Measurements from ENCODE around the gene PIGR. TPM values are rescaled to one million over a fixed set of nuclear protein-coding genes. Genes with fewer than 3 reads are reported as not detected.

Gene PIGR
- total RNA-seq, 1 donor from 2014 or later = not detected

DNA sequence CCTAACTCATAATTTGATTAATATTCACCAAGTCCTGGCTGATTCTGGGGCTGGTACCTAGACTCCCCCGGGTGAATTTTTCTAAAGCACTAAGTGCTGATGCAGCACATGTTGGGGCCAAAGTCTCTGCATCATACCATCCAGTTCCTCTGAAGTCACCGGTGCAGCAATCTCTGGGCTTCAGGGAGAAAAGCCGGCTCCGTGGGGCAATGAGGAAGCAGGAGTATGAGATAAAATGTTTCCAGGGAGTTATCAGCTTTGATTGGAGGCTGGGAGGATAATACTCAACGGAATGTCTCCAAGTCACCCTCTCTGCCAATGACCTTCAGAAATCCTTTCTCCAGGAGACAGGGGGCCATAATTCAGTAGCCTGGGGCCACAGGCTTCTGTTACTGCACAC lies 22.8 kb upstream of the PIGR start:
- H3K4me3 Mint-ChIP-seq (ENCODE audit: unreplicated experiment) = no peak overlapping the region
- H3K27me3 Mint-ChIP-seq (ENCODE audit: unreplicated experiment) = peaks cover 3% of the 10 kb centered on the region
- TF ChIP-seq, protein P1, sequence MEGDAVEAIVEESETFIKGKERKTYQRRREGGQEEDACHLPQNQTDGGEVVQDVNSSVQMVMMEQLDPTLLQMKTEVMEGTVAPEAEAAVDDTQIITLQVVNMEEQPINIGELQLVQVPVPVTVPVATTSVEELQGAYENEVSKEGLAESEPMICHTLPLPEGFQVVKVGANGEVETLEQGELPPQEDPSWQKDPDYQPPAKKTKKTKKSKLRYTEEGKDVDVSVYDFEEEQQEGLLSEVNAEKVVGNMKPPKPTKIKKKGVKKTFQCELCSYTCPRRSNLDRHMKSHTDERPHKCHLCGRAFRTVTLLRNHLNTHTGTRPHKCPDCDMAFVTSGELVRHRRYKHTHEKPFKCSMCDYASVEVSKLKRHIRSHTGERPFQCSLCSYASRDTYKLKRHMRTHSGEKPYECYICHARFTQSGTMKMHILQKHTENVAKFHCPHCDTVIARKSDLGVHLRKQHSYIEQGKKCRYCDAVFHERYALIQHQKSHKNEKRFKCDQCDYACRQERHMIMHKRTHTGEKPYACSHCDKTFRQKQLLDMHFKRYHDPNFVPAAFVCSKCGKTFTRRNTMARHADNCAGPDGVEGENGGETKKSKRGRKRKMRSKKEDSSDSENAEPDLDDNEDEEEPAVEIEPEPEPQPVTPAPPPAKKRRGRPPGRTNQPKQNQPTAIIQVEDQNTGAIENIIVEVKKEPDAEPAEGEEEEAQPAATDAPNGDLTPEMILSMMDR (IDR thresholded peaks at IDR 0.05; ENCODE audit: unreplicated experiment) = no peak
- H3K4me1 Mint-ChIP-seq (ENCODE audit: unreplicated experiment) = peaks cover 8% of the 10 kb centered on the region
- no peaks in the 10 kb centered on the region for H3K36me3 Mint-ChIP-seq (ENCODE audit: low read depth, unreplicated experiment)
- H3K27ac Mint-ChIP-seq (ENCODE audit: unreplicated experiment) = no peak overlapping the region
- DNase-seq (ENCODE audit: low spot score) = no peak
- no peaks in the 10 kb centered on the region for H3K9me3 Mint-ChIP-seq (ENCODE audit: unreplicated experiment)

DNA sequence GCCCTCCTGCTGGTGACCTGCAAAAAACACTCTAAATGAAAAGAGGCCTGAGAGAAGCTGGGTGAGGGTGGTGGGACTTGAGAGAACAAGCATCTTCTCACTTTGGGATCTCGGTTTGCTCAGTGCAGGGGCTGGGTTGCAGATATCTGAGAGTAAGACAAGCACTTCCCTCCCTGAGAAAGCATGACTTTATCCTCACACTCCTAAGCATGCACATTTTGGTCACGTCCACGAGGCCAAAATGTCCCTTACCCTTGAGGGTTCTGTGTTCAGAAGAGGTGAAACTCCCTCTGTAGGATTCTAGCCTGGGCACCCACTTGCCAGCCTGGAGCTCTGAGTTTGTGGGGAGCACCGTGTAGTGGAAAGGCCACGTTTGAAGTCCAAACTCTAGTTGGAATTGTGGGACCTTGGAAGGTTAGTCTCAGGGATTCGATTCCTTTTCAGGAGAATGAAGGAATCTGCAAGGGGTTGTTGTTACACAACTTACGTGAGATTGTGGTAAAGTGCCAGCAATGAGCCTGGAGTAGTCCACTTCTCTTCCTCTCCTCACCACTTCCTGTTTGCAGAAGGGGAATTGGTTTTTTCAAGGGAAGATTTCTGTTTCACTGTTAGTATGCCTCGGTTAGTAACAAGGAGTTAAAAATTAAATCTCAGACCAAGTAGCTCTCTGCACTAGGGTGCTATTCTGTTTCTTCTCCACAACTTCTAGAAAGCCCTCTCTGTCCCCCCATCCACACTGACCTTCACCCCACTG lies 21.0 kb upstream of the PIGR start:
- peaks cover 5% of the 10 kb centered on the region for H3K27me3 Mint-ChIP-seq (ENCODE audit: unreplicated experiment)
- TF ChIP-seq, protein P1 (IDR thresholded peaks at IDR 0.05; ENCODE audit: unreplicated experiment) = no peak
- H3K4me3 Mint-ChIP-seq (ENCODE audit: unreplicated experiment) = no peak overlapping the region
- no peaks in the 10 kb centered on the region for H3K36me3 Mint-ChIP-seq (ENCODE audit: low read depth, unreplicated experiment)
- no peak overlapping the region for H3K27ac Mint-ChIP-seq (ENCODE audit: unreplicated experiment)
- no peak for DNase-seq (ENCODE audit: low spot score)
- H3K9me3 Mint-ChIP-seq (ENCODE audit: unreplicated experiment) = no peaks in the 10 kb centered on the region
- peaks cover 8% of the 10 kb centered on the region for H3K4me1 Mint-ChIP-seq (ENCODE audit: unreplicated experiment)

DNA sequence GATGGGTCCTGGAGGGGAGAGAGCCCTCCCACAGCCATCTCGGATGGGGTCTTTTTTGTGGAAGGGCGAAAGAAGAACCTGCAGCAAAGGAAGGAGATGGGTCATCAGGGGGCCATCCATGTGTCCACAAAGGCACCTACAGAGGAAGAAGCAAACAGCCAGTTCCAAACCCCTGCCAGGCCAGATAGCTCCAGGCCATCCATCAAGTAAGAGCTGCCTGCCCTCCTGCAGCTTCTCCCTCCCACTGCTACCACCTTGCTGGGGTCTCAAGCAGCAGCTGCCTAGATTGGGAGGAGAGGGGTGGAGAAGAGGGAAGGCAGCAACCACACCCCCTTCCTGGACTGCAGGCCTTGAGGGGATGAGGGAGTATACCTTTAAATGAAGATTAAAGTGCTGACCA lies 19.5 kb upstream of the PIGR start:
- peaks cover 6% of the 10 kb centered on the region for H3K27me3 Mint-ChIP-seq (ENCODE audit: unreplicated experiment)
- no peak overlapping the region for H3K4me3 Mint-ChIP-seq (ENCODE audit: unreplicated experiment)
- H3K36me3 Mint-ChIP-seq (ENCODE audit: low read depth, unreplicated experiment) = no peaks in the 10 kb centered on the region
- no peaks in the 10 kb centered on the region for H3K9me3 Mint-ChIP-seq (ENCODE audit: unreplicated experiment)
- H3K27ac Mint-ChIP-seq (ENCODE audit: unreplicated experiment) = no peak overlapping the region
- TF ChIP-seq, protein P1 (IDR thresholded peaks at IDR 0.05; ENCODE audit: unreplicated experiment) = no peak
- peaks cover 8% of the 10 kb centered on the region for H3K4me1 Mint-ChIP-seq (ENCODE audit: unreplicated experiment)
- no peak for DNase-seq (ENCODE audit: low spot score)

DNA sequence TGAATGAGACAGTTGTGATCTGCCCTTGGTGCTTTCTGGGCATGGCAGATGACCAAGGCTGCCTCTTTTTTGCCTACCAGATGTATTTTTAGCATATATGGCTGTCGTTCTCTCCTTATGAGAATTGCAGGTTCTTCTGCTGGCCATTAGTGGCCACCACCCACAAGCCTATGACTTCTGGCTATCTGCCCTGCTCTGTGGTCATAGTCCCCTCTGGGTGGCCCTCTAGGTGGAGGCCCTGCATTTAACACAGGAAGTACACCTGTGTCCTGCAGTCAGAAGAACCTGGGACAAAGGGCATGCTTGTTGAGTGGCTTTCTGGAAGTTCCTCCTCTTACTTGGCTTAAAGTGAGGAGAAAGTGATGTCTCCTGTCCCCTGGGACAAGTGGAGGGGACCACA lies 17.5 kb upstream of the PIGR start:
- TF ChIP-seq, protein P1 (IDR thresholded peaks at IDR 0.05; ENCODE audit: unreplicated experiment) = no peak
- peaks cover 8% of the 10 kb centered on the region for H3K4me1 Mint-ChIP-seq (ENCODE audit: unreplicated experiment)
- H3K4me3 Mint-ChIP-seq (ENCODE audit: unreplicated experiment) = no peak overlapping the region
- no peaks in the 10 kb centered on the region for H3K9me3 Mint-ChIP-seq (ENCODE audit: unreplicated experiment)
- peaks cover 8% of the 10 kb centered on the region for H3K27me3 Mint-ChIP-seq (ENCODE audit: unreplicated experiment)
- H3K27ac Mint-ChIP-seq (ENCODE audit: unreplicated experiment) = no peak overlapping the region
- no peak for DNase-seq (ENCODE audit: low spot score)
- H3K36me3 Mint-ChIP-seq (ENCODE audit: low read depth, unreplicated experiment) = no peaks in the 10 kb centered on the region

DNA sequence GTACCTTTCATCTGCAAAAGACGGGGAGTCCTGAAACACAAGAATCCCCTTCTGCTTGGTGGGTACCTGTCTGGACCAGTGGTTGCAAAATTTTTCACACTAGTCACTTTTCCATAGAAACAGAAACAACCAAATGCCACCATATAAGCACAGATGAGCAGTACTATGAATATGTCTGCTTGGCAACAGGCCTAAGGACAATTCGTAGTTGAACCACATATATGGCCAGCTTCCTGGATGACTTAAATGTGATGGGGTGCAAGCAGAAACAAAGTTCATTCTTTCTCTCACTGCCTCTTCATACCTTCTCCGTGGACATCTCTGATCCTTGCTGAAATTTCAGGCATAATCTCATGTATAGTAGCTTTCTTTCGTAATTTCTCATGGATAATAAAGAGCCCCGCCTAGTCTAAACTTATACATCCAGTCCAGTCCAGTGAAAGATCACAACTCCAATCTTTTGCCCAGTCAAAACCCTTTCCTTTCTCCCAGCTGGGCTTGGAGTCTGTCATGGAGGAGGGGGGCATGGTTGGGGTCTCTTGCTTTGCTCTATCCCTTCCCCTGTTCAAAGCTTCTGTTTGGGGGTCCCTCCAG lies 16.9 kb upstream of the PIGR start:
- H3K9me3 Mint-ChIP-seq (ENCODE audit: unreplicated experiment) = no peaks in the 10 kb centered on the region
- no peaks in the 10 kb centered on the region for H3K36me3 Mint-ChIP-seq (ENCODE audit: low read depth, unreplicated experiment)
- peaks cover 8% of the 10 kb centered on the region for H3K27me3 Mint-ChIP-seq (ENCODE audit: unreplicated experiment)
- DNase-seq (ENCODE audit: low spot score) = no peak
- no peak overlapping the region for H3K4me3 Mint-ChIP-seq (ENCODE audit: unreplicated experiment)
- peaks cover 8% of the 10 kb centered on the region for H3K4me1 Mint-ChIP-seq (ENCODE audit: unreplicated experiment)
- TF ChIP-seq, protein P1 (IDR thresholded peaks at IDR 0.05; ENCODE audit: unreplicated experiment) = no peak
- no peak overlapping the region for H3K27ac Mint-ChIP-seq (ENCODE audit: unreplicated experiment)

Data from endothelial cell (in vitro differentiated cells).